ENCODE data around the gene TSPOAP1. TPM values are rescaled to one million over a fixed set of nuclear protein-coding genes. Genes with fewer than 3 reads are reported as not detected.

The TSPOAP1 gene
- total RNA-seq, 1 donor: 22.4 TPM

DNA sequence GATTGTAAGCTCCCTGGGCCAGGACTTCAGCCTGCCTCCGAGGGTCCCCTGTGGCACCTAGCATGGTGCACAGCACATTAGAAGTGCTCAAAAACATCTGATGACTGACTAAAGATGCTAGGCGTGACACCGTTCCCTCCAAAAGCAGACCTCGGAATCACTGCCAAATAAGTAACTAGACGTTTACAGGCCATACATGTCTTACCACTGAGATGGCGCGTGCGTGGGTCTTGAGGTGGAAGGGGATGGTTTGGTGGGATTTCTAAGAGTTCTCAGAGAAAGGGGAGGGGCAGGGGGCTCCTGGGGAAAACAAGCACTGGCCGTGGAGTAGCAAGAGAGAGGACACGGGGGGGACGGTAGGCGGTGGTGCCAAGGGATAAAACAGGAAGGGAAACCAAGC is 60.3 kb downstream of the TSPOAP1 start:
- Histone ChIP-seq H3K4me1 (ENCODE audit: insufficient read depth, low read length) (peaks cover 15% of the 10 kb centered on the region), H3K9me3 (ENCODE audit: low read depth, low read length) (no peaks in the 10 kb centered on the region), H3K27me3 (ENCODE audit: insufficient read depth, low read length) (peaks cover 5% of the 10 kb centered on the region), H3K4me3 (ENCODE audit: low read length) (no peak overlapping the region)

DNA sequence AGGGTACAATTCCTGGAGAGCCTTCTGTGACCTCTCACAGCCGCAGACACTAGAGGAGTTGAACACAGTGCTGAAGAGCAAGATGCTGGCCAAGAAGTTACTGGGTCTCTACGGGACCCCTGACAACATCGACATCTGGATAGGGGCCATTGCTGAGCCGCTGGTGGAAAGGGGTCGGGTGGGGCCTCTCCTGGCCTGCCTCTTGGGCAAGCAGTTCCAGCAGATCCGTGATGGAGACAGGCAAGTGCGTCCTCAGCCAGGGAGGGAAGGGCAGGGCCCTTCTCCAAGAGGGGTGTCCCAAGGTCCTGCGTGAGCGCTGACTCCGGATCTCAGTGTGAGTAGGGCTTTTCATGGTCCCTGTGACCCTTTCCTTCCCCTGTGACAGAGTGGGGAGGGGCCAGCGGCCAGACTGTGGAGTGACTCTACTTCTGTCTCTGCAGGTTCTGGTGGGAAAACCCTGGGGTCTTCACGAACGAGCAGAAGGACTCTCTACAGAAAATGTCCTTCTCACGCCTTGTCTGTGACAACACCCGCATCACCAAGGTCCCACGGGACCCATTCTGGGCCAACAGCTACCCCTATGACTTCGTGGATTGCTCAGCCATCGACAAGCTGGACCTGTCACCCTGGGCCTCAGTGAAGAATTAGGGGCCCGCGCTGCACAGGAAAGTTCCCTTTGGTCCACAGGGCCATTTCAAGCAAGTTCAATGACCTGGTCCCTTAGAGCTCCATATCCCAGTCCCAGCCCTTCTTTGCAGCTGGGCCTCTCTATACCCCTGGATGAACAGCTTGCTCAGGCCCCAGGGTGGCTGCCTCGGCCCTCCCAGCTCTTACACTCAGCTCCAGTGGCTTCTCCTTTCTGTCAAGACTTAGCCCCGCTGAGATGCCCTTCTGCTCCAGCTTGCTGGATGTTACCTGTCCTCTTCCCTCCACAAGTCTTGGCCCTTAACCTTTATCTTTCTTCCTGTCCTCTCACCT is 61.0 kb downstream of the TSPOAP1 start:
- Histone ChIP-seq H3K4me3 (ENCODE audit: low read length) (no peak overlapping the region), H3K4me1 (ENCODE audit: insufficient read depth, low read length) (peaks cover 9% of the 10 kb centered on the region), H3K9me3 (ENCODE audit: low read depth, low read length) (no peaks in the 10 kb centered on the region), H3K27me3 (ENCODE audit: insufficient read depth, low read length) (peaks cover 12% of the 10 kb centered on the region)

DNA sequence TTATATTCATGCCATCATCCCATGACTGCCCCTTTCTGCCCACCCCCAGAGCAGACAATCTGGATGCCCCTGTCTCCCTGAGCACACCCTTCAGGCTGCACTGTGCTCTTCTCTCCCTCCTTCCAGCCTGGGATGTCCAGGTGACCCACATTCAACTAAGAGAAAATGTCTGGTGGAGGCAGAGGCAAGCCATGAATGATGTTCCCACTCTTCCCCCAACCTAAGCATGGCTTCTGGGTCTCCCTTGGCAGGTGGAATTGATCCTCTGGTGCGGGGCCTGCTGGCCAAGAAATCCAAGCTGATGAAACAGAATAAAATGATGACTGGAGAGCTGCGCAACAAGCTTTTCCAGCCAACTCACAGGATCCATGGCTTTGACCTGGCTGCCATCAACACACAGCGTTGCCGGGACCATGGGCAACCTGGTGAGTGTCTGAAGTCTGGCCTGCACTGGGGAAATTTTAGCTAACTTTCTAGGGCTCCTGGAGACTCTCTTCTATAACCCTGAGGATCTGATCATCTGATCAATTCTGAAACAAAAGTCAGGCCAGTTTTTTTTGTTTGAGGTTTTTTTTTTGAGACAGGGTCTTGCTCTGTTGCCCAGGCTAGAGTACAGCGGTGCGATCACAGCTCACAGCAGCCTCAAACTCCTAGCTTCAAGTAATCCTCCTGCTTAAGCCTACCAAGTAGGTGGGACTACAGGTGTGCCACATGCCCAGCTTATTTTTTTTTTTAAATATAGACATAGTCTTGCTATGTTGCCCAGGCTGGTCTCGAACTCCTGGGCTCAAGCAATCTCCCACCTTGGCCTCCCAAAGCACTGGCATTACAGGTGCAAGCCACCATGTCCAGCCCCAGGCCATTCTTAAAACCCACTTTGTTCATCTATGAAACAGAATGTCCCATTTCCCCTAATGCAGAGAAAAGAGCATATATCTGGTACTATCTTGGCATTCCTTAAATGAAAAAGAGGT is 62.4 kb downstream of the TSPOAP1 start:
- Histone ChIP-seq H3K9me3 (ENCODE audit: low read depth, low read length) (no peaks in the 10 kb centered on the region), H3K4me1 (ENCODE audit: insufficient read depth, low read length) (peaks cover 9% of the 10 kb centered on the region), H3K27me3 (ENCODE audit: insufficient read depth, low read length) (peaks cover 26% of the 10 kb centered on the region), H3K4me3 (ENCODE audit: low read length) (no peak overlapping the region)

DNA sequence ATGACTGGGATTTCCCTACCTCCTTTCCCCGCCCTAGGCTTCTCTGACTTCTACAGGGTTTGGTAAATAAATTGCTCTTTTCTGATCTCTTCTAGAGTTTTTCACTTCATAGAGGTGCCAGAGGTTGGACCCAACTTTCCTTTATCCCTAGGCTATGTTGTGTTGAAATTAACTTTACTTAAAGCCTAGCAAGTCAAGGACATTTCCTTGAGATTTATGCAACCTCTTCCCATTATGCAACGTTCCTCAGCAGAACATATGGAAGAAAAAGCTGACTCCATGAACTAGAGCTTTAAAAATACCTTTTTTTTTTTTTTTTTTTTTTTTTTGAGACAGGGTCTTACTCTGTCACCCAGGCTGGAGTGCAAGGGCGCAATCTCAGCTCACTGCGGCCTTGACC is 63.3 kb downstream of the TSPOAP1 start:
- H3K4me3 ChIP-seq (ENCODE audit: low read length): no peak overlapping the region
- peaks cover 35% of the 10 kb centered on the region for H3K27me3 ChIP-seq (ENCODE audit: insufficient read depth, low read length)
- H3K4me1 ChIP-seq (ENCODE audit: insufficient read depth, low read length): peaks cover 4% of the 10 kb centered on the region
- no peaks in the 10 kb centered on the region for H3K9me3 ChIP-seq (ENCODE audit: low read depth, low read length)

DNA sequence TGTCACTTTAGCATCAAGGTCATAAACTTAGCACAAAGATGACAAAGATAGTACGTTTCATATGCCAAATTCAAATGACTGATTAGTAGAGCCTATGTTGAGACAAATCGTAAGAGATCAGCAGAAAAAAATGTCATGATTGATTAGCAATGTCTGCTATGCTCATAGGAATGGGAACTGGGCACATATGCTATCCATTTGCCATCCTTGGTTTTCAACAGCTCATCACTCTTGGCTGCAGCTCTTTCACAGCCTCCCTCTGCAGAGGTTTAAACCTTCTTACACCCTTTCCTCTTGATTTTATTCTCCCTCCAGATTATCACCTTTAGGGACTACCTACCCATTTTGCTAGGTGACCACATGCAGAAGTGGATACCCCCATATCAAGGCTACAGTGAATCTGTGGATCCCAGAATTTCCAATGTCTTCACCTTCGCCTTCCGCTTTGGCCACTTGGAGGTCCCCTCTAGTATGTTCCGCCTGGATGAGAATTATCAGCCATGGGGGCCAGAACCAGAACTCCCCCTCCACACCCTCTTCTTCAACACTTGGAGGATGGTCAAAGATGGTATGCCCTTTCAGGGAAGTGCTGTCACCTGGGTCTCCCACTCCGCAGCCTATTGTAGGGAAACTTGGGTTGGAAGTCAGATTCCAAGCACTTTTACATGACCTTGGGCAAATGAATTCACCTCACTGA is 64.0 kb downstream of the TSPOAP1 start:
- no peaks in the 10 kb centered on the region for H3K4me1 ChIP-seq (ENCODE audit: insufficient read depth, low read length)
- no peaks in the 10 kb centered on the region for H3K9me3 ChIP-seq (ENCODE audit: low read depth, low read length)
- no peak overlapping the region for H3K4me3 ChIP-seq (ENCODE audit: low read length)
- H3K27me3 ChIP-seq (ENCODE audit: insufficient read depth, low read length): peaks cover 43% of the 10 kb centered on the region

DNA sequence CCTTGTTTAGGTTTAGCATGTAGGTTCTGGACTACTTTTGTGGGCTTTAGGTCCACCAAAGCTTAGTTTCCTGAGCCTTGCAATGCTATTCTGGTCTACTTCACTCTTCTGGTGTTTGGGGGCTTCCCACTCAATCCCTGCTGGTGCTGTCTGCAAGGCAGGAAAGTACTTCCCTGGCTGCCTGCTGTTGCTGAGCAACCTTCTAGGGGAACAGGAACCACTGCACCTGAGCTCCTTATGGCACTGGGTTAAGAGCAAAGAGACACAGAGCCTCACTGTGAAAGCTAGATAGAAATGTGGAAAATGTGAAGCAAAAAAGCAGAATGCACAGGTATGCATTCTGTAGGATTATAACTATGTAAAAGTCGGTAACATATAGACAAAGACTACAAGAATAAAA is 64.8 kb downstream of the TSPOAP1 start:
- peaks cover 50% of the 10 kb centered on the region for H3K27me3 ChIP-seq (ENCODE audit: insufficient read depth, low read length)
- no peaks in the 10 kb centered on the region for H3K9me3 ChIP-seq (ENCODE audit: low read depth, low read length)
- no peaks in the 10 kb centered on the region for H3K4me1 ChIP-seq (ENCODE audit: insufficient read depth, low read length)
- H3K4me3 ChIP-seq (ENCODE audit: low read length): no peak overlapping the region

DNA sequence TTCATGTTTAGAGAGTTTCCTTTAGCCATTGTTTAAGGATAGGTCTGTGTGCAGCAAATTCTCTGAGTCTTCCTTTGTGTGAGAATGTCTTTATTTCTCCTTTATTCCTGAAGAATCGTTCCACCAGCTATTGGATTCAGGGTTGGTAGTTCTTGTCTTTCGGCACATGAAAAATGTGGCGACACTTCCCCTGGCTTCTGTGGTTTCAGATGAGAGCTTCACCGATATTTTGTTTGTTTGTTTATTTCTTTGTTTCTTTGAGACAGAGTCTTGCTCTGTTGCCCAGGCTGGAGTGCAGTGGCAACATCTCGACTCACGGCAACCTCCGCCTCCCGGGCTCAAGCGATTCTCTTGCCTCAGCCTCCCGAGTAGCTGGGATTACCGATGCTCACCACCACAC is 66.4 kb downstream of the TSPOAP1 start:
- Histone ChIP-seq H3K27me3 (ENCODE audit: insufficient read depth, low read length) (peaks cover 59% of the 10 kb centered on the region), H3K9me3 (ENCODE audit: low read depth, low read length) (no peaks in the 10 kb centered on the region), H3K4me3 (ENCODE audit: low read length) (no peak overlapping the region), H3K4me1 (ENCODE audit: insufficient read depth, low read length) (no peaks in the 10 kb centered on the region)

DNA sequence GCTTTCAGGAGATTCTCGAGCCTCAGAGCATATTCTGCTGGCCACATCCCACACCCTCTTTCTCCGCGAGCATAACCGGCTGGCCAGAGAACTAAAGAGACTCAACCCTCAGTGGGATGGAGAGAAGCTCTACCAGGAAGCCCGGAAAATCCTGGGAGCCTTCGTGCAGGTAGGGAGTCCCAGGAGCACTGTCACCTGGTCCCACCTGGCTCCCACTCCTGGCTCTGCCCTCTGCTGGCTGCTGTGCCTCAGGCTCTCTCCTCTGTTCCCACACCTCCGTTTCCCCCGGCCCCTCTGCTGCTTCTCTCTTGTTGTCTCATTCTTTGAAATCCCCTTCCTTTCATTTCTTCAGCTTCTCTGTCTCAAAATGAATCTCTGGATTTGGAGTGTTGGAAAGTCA is 73.8 kb downstream of the TSPOAP1 start:
- peaks cover 4% of the 10 kb centered on the region for H3K4me1 ChIP-seq (ENCODE audit: insufficient read depth, low read length)
- H3K27me3 ChIP-seq (ENCODE audit: insufficient read depth, low read length): peaks cover 23% of the 10 kb centered on the region
- no peak overlapping the region for H3K4me3 ChIP-seq (ENCODE audit: low read length)

DNA sequence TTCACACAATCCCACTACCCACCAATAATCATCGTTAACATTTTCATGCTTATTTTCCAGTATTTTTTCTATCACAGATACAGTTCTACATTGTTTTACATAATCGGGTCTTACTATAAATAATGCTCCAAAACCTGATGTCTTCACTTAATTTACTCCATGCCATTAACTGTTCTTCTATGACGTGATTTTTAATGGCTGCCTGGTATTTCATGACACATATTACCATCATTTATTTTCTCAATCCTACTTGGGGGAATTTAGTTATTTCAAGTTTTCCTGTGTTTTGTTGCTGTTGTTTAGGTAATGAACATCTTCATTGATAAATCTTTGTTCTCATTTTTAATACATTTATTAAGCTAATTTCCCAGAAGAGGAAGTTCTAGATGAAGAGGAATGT is 75.5 kb downstream of the TSPOAP1 start:
- H3K4me3 ChIP-seq (ENCODE audit: low read length): no peak overlapping the region
- peaks cover 14% of the 10 kb centered on the region for H3K27me3 ChIP-seq (ENCODE audit: insufficient read depth, low read length)
- peaks cover 15% of the 10 kb centered on the region for H3K4me1 ChIP-seq (ENCODE audit: insufficient read depth, low read length)
- H3K9me3 ChIP-seq (ENCODE audit: low read depth, low read length): no peaks in the 10 kb centered on the region

More for the DNA sequence above, 73.8 kb downstream of the TSPOAP1 start:
- no peaks in the 10 kb centered on the region for H3K9me3 ChIP-seq (ENCODE audit: low read depth, low read length)

DNA sequence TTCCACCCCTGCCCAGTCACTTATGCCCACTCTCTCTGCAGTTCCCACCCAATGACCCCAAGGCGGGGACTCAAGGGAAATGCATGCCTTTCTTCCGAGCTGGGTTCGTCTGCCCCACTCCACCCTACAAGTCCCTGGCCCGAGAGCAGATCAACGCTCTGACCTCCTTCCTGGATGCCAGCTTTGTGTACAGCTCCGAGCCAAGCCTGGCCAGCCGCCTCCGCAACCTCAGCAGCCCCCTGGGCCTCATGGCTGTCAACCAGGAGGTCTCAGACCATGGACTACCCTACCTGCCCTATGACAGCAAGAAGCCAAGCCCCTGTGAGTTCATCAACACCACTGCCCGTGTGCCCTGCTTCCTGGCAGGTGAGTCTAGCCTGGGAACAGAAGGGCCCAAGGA is 76.5 kb downstream of the TSPOAP1 start:
- Histone ChIP-seq H3K4me3 (ENCODE audit: low read length) (no peak overlapping the region), H3K9me3 (ENCODE audit: low read depth, low read length) (no peaks in the 10 kb centered on the region), H3K27me3 (ENCODE audit: insufficient read depth, low read length) (peaks cover 13% of the 10 kb centered on the region), H3K4me1 (ENCODE audit: insufficient read depth, low read length) (peaks cover 23% of the 10 kb centered on the region)

Other genes starting within 250 kb of the TSPOAP1 start
- gene DYNLL2, start 245.4 kb downstream of the TSPOAP1 start, total RNA-seq: 12.0 TPM
- 0.42 TPM for gene OR4D1, start 180.4 kb downstream of the TSPOAP1 start, total RNA-seq
- gene OR4D2, start 161.8 kb downstream of the TSPOAP1 start, total RNA-seq: not detected
- under 0.01 TPM for gene EPX, start 136.1 kb downstream of the TSPOAP1 start, total RNA-seq
- 1.2 TPM for gene MKS1, start 109.5 kb downstream of the TSPOAP1 start, total RNA-seq
- not detected for gene LPO, start 90.2 kb downstream of the TSPOAP1 start, total RNA-seq
- 0.42 TPM for gene MPO, start 47.9 kb downstream of the TSPOAP1 start, total RNA-seq
- 65.3 TPM for gene SUPT4H1, start 23.4 kb upstream of the TSPOAP1 start, total RNA-seq
- gene RNF43, start 88.7 kb upstream of the TSPOAP1 start, total RNA-seq: 0.42 TPM
- gene HSF5, start 159.6 kb upstream of the TSPOAP1 start, total RNA-seq: 1.7 TPM
- 18.2 TPM for gene MTMR4, start 185.8 kb upstream of the TSPOAP1 start, total RNA-seq

Data from mononuclear cell (primary cell).